22Rv1 (cell line): ENCODE results near the gene NDUFAF3.

Experiments used
- H3K27ac ChIP-seq: fragments of 450-650 bp; 2 replicates; pipeline ENCODE4 v1.5.1; 2017
- CTCF ChIP-seq: fragments of 450-650 bp; IDR thresholded peaks from 2 replicates; pipeline ENCODE4 v1.5.1; 2017; ENCODE audit warnings: mild to moderate bottlenecking
- ZFX ChIP-seq: fragments of 450-650 bp; IDR thresholded peaks from 2 replicates; pipeline ENCODE4 v1.6.1; 2017; ENCODE audit warnings: antibody characterized with exemption, borderline replicate concordance

NDUFAF3 gene

GRCh38 chr3:49022688-49023171, 809 bp downstream of the NDUFAF3 start:
- H3K27ac ChIP-seq = peak overlapping the region; percentile 98

GRCh38 chr3:49023775-49024174, 1.9 kb downstream of the NDUFAF3 start:
- TF ChIP-seq CTCF (no peak), ZFX (no peak)
- peak overlapping the region; percentile 98 for H3K27ac ChIP-seq

More at GRCh38 chr3:49022688-49023171, 809 bp downstream of the NDUFAF3 start:
- TF ChIP-seq ZFX (no peak), CTCF (no peak)

GRCh38 chr3:49024449-49024848, 2.5 kb downstream of the NDUFAF3 start:
- peak overlapping the region; percentile 98 for H3K27ac ChIP-seq
- TF ChIP-seq CTCF (no peak), ZFX (no peak)

- no peak for TF ChIP-seq ZFX
- no peak for TF ChIP-seq CTCF
- peak overlapping the region; percentile 98 for H3K27ac ChIP-seq
Observed at GRCh38 chr3:49025005-49025792, 3.3 kb downstream of the NDUFAF3 start.

GRCh38 chr3:49025793-49026520, 4.0 kb downstream of the NDUFAF3 start:
- peak overlapping the region; percentile 98 for H3K27ac ChIP-seq
- no peak for TF ChIP-seq ZFX
- no peak for TF ChIP-seq CTCF

GRCh38 chr3:49026536-49026935, 4.6 kb downstream of the NDUFAF3 start:
- H3K27ac ChIP-seq = peak overlapping the region; percentile 98
- TF ChIP-seq ZFX (no peak), CTCF (no peak)

- no peak for TF ChIP-seq ZFX
- TF ChIP-seq CTCF = no peak
- peak overlapping the region; percentile 98 for H3K27ac ChIP-seq
Observed at GRCh38 chr3:49027634-49028033, 5.7 kb downstream of the NDUFAF3 start.
